ENCODE data around the gene ZSWIM1. TPM values are rescaled to one million over a fixed set of nuclear protein-coding genes. Genes with fewer than 3 reads are reported as not detected.

ZSWIM1 gene
- total and polyA plus RNA-seq, 2 donors (not counting 3 experiments of a cell fraction or from before 2014, with no cell fraction given), result 8.5 to 10.0 TPM

- intact Hi-C loops (cut with micrococcal nuclease), result no loop called here
Observed at GRCh38 chr20:45832619-45833018, 48.4 kb upstream of the ZSWIM1 start.

GRCh38 chr20:45833030-45833882, 47.8 kb upstream of the ZSWIM1 start, which contains the start of gene SNX21:
Gene SNX21 (plus strand): TSS chr20:45833799. CDS start chr20:45833920, 121 bp downstream.
- H3K4me1 ChIP-seq (ENCODE audit: control insufficient read depth, extremely low read depth, insufficient read depth, low read length), result peaks cover 20% of the 10 kb centered on the region
- peak within 1 kb of the TSS; percentile 35 to 64 (median 47) for H3K4me3 ChIP-seq (replicated peaks in 1 of 3; ENCODE audit: insufficient read depth in 1 of 3, low read depth in 1 of 3, low read length in 3 of 3)
- peak within 1 kb of the TSS; percentile 98 for H2AFZ ChIP-seq (ENCODE audit: low read depth, low read length)
- TF ChIP-seq POLR2AphosphoS5 (IDR thresholded peaks at IDR 0.05; ENCODE audit: insufficient read depth, low read depth, low read length) (no peak), CTCF (IDR thresholded peaks at IDR 0.05; ENCODE audit: extremely low read depth in 1 of 2, insufficient read depth in 1 of 2, low read depth in 1 of 2, low read length in 2 of 2) (no peak), MAX (IDR thresholded peaks at IDR 0.05; ENCODE audit: insufficient read depth, insufficient read length) (no peak), FOS (IDR thresholded peaks at IDR 0.05; ENCODE audit: borderline replicate concordance, insufficient read depth, low read length) (no peak), MYC (IDR thresholded peaks at IDR 0.05; ENCODE audit: low read depth, low read length) (no peak), POLR2A (IDR thresholded peaks at IDR 0.05; ENCODE audit: low read depth, low read length) (no peak), EZH2 (IDR thresholded peaks at IDR 0.05; ENCODE audit: borderline replicate concordance, low read depth, low read length, severe bottlenecking) (no peak), JUN (IDR thresholded peaks at IDR 0.05; ENCODE audit: borderline replicate concordance, insufficient read depth, insufficient read length, low read depth) (no peak), GATA2 (IDR thresholded peaks at IDR 0.05; ENCODE audit: insufficient read depth, insufficient read length, low read depth, low read length) (no peak)
- H3K4me2 ChIP-seq (ENCODE audit: insufficient read depth, low read length), result peak within 1 kb of the TSS; percentile 90
- peak; percentile 78 for DNase-seq (ENCODE audit: low read depth, low spot score)
- H3K36me3 ChIP-seq (ENCODE audit: control insufficient read depth in 2 of 2, extremely low read depth in 1 of 2, insufficient read depth in 2 of 2, low read length in 2 of 2), result no peaks in the 10 kb centered on the region
- no peaks in the 10 kb centered on the region for H3K27me3 ChIP-seq (ENCODE audit: control insufficient read depth in 2 of 2, insufficient read depth in 2 of 2, low read length in 2 of 2)
- FAIRE-seq, result peak; percentile 88
- TSS peak; percentile 60 for BruUV-seq (replicated peaks)
- dilution Hi-C loops (cut with MboI; ENCODE audit: extremely low pct_ligation_motif_present, low sequenced_read_pairs), result no loop called here
- peak within 1 kb of the TSS; percentile 89 for H3K9ac ChIP-seq (replicated peaks; ENCODE audit: extremely low read depth, insufficient read depth, low read length)
- no peaks in the 10 kb centered on the region for H3K9me1 ChIP-seq (replicated peaks; ENCODE audit: control insufficient read depth, extremely low read depth, insufficient read depth, low read length)
- H3K79me2 ChIP-seq (ENCODE audit: control insufficient read depth, insufficient read depth, low read length), result no peaks in the 10 kb centered on the region
- intact Hi-C loops (cut with micrococcal nuclease), result no loop called here
- peak within 1 kb of the TSS; percentile 71 for H3K27ac ChIP-seq (ENCODE audit: insufficient read depth, low read depth, low read length)
- ChIA-PET POLR2A (interaction anchor here (0.6 kb wide), 1 partner anchor 42 kb away, joined by 7 read pairs; no protein-coding TSS in a partner anchor), CTCF (interaction anchor here (0.6 to 1.9 kb wide), 7 partner anchors 9 to 137 kb away, joined by 3 to 14 read pairs (median 5); no protein-coding TSS in a partner anchor)
- H3K9me3 ChIP-seq (replicated peaks; ENCODE audit: control insufficient read depth, insufficient read depth, low read length), result no peaks in the 10 kb centered on the region
- H4K20me1 ChIP-seq (replicated peaks; ENCODE audit: control insufficient read depth, extremely low read depth, insufficient read depth, low read length), result no peaks in the 10 kb centered on the region

More at GRCh38 chr20:45832619-45833018, 48.4 kb upstream of the ZSWIM1 start:
- dilution Hi-C loops (cut with MboI; ENCODE audit: extremely low pct_ligation_motif_present, low sequenced_read_pairs), result no loop called here
- Histone ChIP-seq H3K9me1 (replicated peaks; ENCODE audit: control insufficient read depth, extremely low read depth, insufficient read depth, low read length) (no peaks in the 10 kb centered on the region), H3K79me2 (ENCODE audit: control insufficient read depth, insufficient read depth, low read length) (no peaks in the 10 kb centered on the region), H3K27ac (ENCODE audit: insufficient read depth, low read depth, low read length) (no peak overlapping the region), H3K4me2 (ENCODE audit: insufficient read depth, low read length) (no peak overlapping the region), H2AFZ (ENCODE audit: low read depth, low read length) (peak overlapping the region; percentile 98), H3K4me1 (ENCODE audit: control insufficient read depth, extremely low read depth, insufficient read depth, low read length) (peaks cover 20% of the 10 kb centered on the region), H3K27me3 (ENCODE audit: control insufficient read depth in 2 of 2, insufficient read depth in 2 of 2, low read length in 2 of 2) (no peaks in the 10 kb centered on the region), H3K9ac (replicated peaks; ENCODE audit: extremely low read depth, insufficient read depth, low read length) (no peak overlapping the region), H3K9me3 (replicated peaks; ENCODE audit: control insufficient read depth, insufficient read depth, low read length) (no peaks in the 10 kb centered on the region), H3K36me3 (ENCODE audit: control insufficient read depth in 2 of 2, extremely low read depth in 1 of 2, insufficient read depth in 2 of 2, low read length in 2 of 2) (no peaks in the 10 kb centered on the region), H3K4me3 (replicated peaks in 1 of 3; ENCODE audit: insufficient read depth in 1 of 3, low read depth in 1 of 3, low read length in 3 of 3) (no peak overlapping the region), H4K20me1 (replicated peaks; ENCODE audit: control insufficient read depth, extremely low read depth, insufficient read depth, low read length) (no peaks in the 10 kb centered on the region)
- no TSS peak for BruUV-seq (replicated peaks)
- POLR2A ChIA-PET, result no interaction called here
- no peak for DNase-seq (ENCODE audit: low read depth, low spot score)
- FAIRE-seq, result no peak
- CTCF ChIA-PET, result interaction anchor here (1.5 kb wide), 1 partner anchor 33 kb away, joined by 11 read pairs; no protein-coding TSS in a partner anchor
- TF ChIP-seq POLR2AphosphoS5 (IDR thresholded peaks at IDR 0.05; ENCODE audit: insufficient read depth, low read depth, low read length) (no peak), POLR2A (IDR thresholded peaks at IDR 0.05; ENCODE audit: low read depth, low read length) (no peak), JUN (IDR thresholded peaks at IDR 0.05; ENCODE audit: borderline replicate concordance, insufficient read depth, insufficient read length, low read depth) (no peak), MYC (IDR thresholded peaks at IDR 0.05; ENCODE audit: low read depth, low read length) (no peak), FOS (IDR thresholded peaks at IDR 0.05; ENCODE audit: borderline replicate concordance, insufficient read depth, low read length) (no peak), MAX (IDR thresholded peaks at IDR 0.05; ENCODE audit: insufficient read depth, insufficient read length) (no peak), GATA2 (IDR thresholded peaks at IDR 0.05; ENCODE audit: insufficient read depth, insufficient read length, low read depth, low read length) (no peak)

All from endothelial cell of umbilical vein (primary cell).